KOPT-K1 (cell line): ENCODE measurements around the gene IGFBP3.

Experiments
- H3K27ac ChIP-seq: fragments of 200-600 bp; sonication (generic); 2 replicates; pipeline ENCODE4 v1.5.1; 2016; ENCODE audit warnings: antibody characterized with exemption, mild to moderate bottlenecking, low read depth, low read length; ENCODE audit not compliant: poor library complexity, severe bottlenecking
- H3K36me3 ChIP-seq: fragments of 200-600 bp; sonication (generic); 2 replicates; pipeline ENCODE4 v1.5.1; 2017; ENCODE audit warnings: antibody characterized with exemption, mild to moderate bottlenecking, low read length, moderate library complexity; ENCODE audit not compliant: insufficient read depth
- H3K9me3 ChIP-seq: fragments of 200-600 bp; sonication (generic); 2 replicates; pipeline ENCODE4 v1.5.1; 2017; ENCODE audit warnings: antibody characterized with exemption, low read length, mild to moderate bottlenecking; ENCODE audit not compliant: insufficient read depth, poor library complexity, severe bottlenecking

IGFBP3 gene

DNA sequence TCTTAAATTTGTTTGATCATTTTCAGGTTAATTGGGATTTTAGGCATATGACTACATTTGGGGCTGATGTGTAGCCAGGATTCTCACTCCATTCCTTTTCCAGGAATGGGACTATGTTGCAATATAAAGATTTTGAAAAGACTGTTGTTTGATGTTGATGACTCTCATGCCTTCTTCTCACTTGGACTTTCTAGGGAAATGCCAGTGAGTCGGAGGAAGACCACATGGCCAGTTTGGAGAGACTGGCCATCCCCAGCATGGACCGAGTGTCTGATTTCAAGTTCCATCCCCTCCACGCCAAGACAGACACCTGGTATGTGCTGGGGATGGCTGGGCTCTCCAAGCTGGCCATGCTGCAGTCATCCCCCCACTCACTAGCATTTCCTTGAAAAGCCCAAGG, 5.5 kb downstream of the IGFBP3 start:
- Histone ChIP-seq H3K36me3 (no peaks in the 10 kb centered on the region), H3K27ac (no peak overlapping the region), H3K9me3 (no peaks in the 10 kb centered on the region)

- H3K27ac ChIP-seq, result no peak overlapping the region
- no peaks in the 10 kb centered on the region for H3K36me3 ChIP-seq
- H3K9me3 ChIP-seq, result no peaks in the 10 kb centered on the region
Observed at GRCh38 chr7:45914911-45915310, 6.2 kb downstream of the IGFBP3 start.

DNA sequence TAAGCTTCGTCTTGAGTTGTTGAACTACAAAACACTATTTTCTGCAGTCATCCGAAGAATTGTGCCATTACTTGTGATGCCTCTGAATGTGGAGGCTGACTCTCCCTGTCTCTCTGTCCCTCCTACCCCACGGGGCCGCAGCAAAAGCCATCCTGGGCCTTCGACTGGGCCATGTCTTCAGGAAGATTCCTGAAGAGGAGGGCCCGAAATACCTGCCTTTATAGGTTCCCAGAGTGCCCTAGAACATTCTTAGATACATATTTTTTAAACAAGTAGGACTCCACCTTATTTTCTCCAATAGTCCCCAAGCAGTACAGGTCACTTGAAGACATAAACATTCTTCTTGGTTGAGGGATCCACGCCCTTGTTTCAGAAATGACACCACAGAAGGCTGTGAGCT, 8.1 kb downstream of the IGFBP3 start:
- no peak overlapping the region for H3K27ac ChIP-seq
- H3K36me3 ChIP-seq, result no peaks in the 10 kb centered on the region
- no peaks in the 10 kb centered on the region for H3K9me3 ChIP-seq

GRCh38 chr7:45911311-45911710, 9.8 kb downstream of the IGFBP3 start:
- Histone ChIP-seq H3K9me3 (no peaks in the 10 kb centered on the region), H3K36me3 (no peaks in the 10 kb centered on the region), H3K27ac (no peak overlapping the region)

DNA sequence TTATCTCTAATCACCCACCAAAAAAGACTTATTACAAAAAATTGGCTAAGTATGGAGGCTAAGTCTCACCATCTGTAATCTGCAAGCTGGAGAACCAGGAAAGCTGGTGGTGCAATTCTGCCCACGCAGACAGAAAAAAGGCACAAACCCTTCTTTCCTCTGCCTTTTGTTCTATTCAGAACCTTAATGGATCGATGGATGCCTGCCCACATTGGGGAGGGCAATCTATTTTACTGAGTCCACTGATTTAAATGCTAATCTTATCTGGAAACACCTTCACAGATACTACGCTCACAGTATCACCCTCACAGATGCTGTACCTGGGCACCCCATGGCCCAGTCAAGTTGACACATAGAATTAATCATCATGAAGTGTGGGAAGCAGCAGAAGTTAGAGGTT, 10.2 kb downstream of the IGFBP3 start:
- Histone ChIP-seq H3K27ac (no peak overlapping the region), H3K36me3 (no peaks in the 10 kb centered on the region), H3K9me3 (no peaks in the 10 kb centered on the region)

DNA sequence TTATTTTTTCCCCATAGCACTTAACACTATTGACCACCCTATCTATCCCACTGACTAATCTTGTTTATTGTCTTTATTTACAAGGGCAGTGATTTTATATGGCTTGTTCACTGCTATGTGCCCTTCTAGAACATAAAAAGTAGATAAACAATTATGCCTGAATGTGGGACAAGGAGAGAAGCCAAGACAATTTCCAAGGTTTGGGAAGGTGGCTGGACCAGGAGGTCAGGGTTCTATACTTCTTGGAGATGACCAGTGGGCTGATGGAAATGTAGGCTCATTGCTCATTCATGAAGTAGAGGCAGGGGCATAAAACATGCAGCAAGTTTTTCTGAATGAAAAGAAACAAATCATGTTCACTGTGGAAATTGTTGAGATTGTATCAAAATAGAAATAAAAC, 11.5 kb downstream of the IGFBP3 start:
- Histone ChIP-seq H3K27ac (no peak overlapping the region), H3K9me3 (no peaks in the 10 kb centered on the region), H3K36me3 (no peaks in the 10 kb centered on the region)

- Histone ChIP-seq H3K9me3 (no peaks in the 10 kb centered on the region), H3K36me3 (no peaks in the 10 kb centered on the region), H3K27ac (no peak overlapping the region)
Observed at GRCh38 chr7:45902820-45903219, 18.3 kb downstream of the IGFBP3 start.

DNA sequence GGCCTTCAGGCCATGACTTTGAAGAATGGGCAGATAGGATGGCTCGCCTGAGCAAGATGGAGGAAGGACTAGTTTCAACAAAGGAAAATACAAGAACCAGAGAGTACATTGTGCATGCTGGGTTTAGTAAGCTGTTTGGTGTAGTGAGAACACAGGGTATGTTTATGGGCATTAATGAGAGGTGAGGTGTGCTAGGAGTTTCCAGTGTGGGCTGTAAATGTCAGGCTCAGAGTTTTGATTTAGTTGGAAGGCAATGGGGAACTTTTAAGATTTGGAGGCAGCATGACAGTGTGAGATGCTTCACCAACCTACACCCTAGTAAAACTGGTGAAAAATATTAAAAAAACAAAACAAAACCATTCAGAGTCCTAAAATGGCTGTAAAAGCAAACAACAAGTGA, 19.5 kb downstream of the IGFBP3 start:
- no peak overlapping the region for H3K27ac ChIP-seq
- no peaks in the 10 kb centered on the region for H3K36me3 ChIP-seq
- H3K9me3 ChIP-seq, result no peaks in the 10 kb centered on the region

GRCh38 chr7:45898222-45898621, 22.9 kb downstream of the IGFBP3 start:
- Histone ChIP-seq H3K36me3 (no peaks in the 10 kb centered on the region), H3K9me3 (no peaks in the 10 kb centered on the region), H3K27ac (no peak overlapping the region)

DNA sequence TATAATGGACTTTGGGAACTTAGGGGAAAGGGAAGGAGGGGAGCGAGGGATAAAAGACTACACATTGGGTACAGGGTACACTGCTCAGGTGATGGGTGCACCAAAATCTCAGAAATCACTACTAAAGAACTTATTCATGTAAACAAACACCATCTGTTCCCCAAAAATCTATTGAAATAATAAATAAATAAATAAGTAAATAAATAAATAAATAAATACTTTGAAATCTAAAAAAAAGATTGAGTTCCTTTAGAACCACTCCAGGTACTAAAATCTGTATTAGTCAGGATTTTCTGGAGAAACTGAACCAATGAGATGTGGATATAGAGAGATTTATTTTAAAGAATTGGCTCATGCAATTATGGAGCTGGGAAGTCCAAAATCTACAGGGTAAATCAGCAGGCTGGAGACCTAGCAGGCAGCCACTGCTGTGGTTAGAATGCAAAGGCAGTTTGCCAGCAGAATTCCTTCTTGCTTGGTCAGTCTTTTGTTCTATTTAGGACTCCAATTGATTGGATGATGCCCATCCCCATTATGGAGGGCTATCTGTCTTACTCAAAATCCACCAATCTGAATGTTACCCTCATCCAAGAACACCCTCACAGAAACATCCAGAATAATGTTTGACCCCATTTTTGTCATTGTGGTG, 23.9 kb downstream of the IGFBP3 start:
- no peaks in the 10 kb centered on the region for H3K9me3 ChIP-seq
- H3K27ac ChIP-seq, result no peak overlapping the region
- no peaks in the 10 kb centered on the region for H3K36me3 ChIP-seq

- Histone ChIP-seq H3K9me3 (no peaks in the 10 kb centered on the region), H3K27ac (no peak overlapping the region), H3K36me3 (no peaks in the 10 kb centered on the region)
Observed at GRCh38 chr7:45894665-45895062, 26.4 kb downstream of the IGFBP3 start.

- Histone ChIP-seq H3K9me3 (no peaks in the 10 kb centered on the region), H3K36me3 (no peaks in the 10 kb centered on the region), H3K27ac (no peak overlapping the region)
Observed at GRCh38 chr7:45893996-45894664, 26.9 kb downstream of the IGFBP3 start.

GRCh38 chr7:45893374-45893995, 27.6 kb downstream of the IGFBP3 start:
- Histone ChIP-seq H3K9me3 (no peaks in the 10 kb centered on the region), H3K27ac (no peak overlapping the region), H3K36me3 (no peaks in the 10 kb centered on the region)

DNA sequence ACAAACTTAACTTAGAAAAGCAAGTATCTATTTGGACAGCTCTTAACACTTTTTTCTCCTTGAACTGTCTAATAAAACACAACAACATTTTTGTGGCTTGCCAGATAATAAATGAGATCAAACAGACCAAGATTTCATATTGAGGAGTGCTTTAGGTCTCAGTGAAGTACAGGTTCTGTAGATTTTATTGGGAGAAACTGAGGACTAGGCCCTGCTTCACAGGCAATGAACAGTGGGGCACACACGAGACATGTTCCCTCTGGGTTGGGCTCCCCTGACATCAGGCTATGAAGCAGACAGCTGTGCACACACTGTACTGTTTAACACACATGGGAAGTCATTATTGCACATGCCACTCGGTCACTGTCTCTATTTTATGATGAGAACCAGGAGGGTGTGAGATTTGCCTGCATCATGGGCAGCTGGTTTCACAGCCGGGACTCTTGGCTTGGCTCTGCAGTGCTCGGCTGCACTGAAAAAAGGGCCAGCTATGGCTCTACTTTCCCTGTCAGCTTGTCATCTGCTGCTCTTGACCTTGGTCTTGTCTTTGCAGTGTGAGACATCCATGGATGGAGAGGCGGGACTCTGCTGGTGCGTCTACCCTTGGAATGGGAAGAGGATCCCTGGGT, 28.6 kb downstream of the IGFBP3 start:
- no peaks in the 10 kb centered on the region for H3K9me3 ChIP-seq
- H3K27ac ChIP-seq, result no peak overlapping the region
- no peaks in the 10 kb centered on the region for H3K36me3 ChIP-seq
